ENCODE results near the gene DCTN4. TPM values are rescaled to one million over a fixed set of nuclear protein-coding genes. Genes with fewer than 3 reads are reported as not detected.

The DCTN4 gene
- total RNA-seq, 2 experiments from 2014 or later: 38.7 to 45.6 TPM

- peak overlapping the region; percentile 69 for H3K4me3 Mint-ChIP-seq
- DNase-seq: peak; percentile 30
- H3K9me3 Mint-ChIP-seq: no peaks in the 10 kb centered on the region
- POLR2A ChIA-PET: no interaction called here
- H3K36me3 Mint-ChIP-seq (ENCODE audit: low read depth): no peaks in the 10 kb centered on the region
- peak overlapping the region; percentile 11 for H3K27ac Mint-ChIP-seq
- H3K27me3 Mint-ChIP-seq: peaks cover 24% of the 10 kb centered on the region
- CTCF ChIA-PET: interaction anchor here (0.8 to 2.0 kb wide), 4 partner anchors 10 to 64 kb away, joined by 3 to 5 read pairs (median 4); partner anchors contain the start of gene RBM22
- H3K4me1 Mint-ChIP-seq: peaks cover 8% of the 10 kb centered on the region
These were observed 86.5 kb downstream of the DCTN4 start for GRCh38 chr5:150672237-150672883.

GRCh38 chr5:150671509-150672236 is 87.1 kb downstream of the DCTN4 start:
- Mint-ChIP-seq H3K36me3 (ENCODE audit: low read depth) (no peaks in the 10 kb centered on the region), H3K4me1 (peaks cover 8% of the 10 kb centered on the region), H3K9me3 (no peaks in the 10 kb centered on the region), H3K4me3 (peak overlapping the region; percentile 69), H3K27me3 (peaks cover 24% of the 10 kb centered on the region), H3K27ac (peak overlapping the region; percentile 11)
- ChIA-PET POLR2A (no interaction called here), CTCF (interaction anchor here (0.8 to 2.0 kb wide), 6 partner anchors 9 to 173 kb away, joined by 3 to 5 read pairs (median 4); partner anchors contain the start of gene RBM22)
- DNase-seq: no peak

- no peak for DNase-seq
- H3K4me1 Mint-ChIP-seq: peaks cover 8% of the 10 kb centered on the region
- peaks cover 24% of the 10 kb centered on the region for H3K27me3 Mint-ChIP-seq
- POLR2A ChIA-PET: no interaction called here
- no peak overlapping the region for H3K27ac Mint-ChIP-seq
- H3K9me3 Mint-ChIP-seq: no peaks in the 10 kb centered on the region
- H3K36me3 Mint-ChIP-seq (ENCODE audit: low read depth): no peaks in the 10 kb centered on the region
- peak overlapping the region; percentile 28 for H3K4me3 Mint-ChIP-seq
- CTCF ChIA-PET: interaction anchor here (1.1 to 1.8 kb wide), 3 partner anchors 12 to 172 kb away, joined by 3 to 5 read pairs (median 4); no protein-coding TSS in a partner anchor
These were observed 87.9 kb downstream of the DCTN4 start for GRCh38 chr5:150670948-150671310.

GRCh38 chr5:150670275-150670947 is 88.4 kb downstream of the DCTN4 start:
- ChIA-PET POLR2A (no interaction called here), CTCF (interaction anchor here (1.1 to 1.8 kb wide), 3 partner anchors 11 to 171 kb away, joined by 3 to 5 read pairs (median 4); no protein-coding TSS in a partner anchor)
- no peaks in the 10 kb centered on the region for H3K9me3 Mint-ChIP-seq

GRCh38 chr5:150665044-150665443 is 93.8 kb downstream of the DCTN4 start:
- POLR2A ChIA-PET: no interaction called here
- H3K27me3 Mint-ChIP-seq: peaks cover 8% of the 10 kb centered on the region

More at GRCh38 chr5:150670275-150670947, 88.4 kb downstream of the DCTN4 start:
- H3K36me3 Mint-ChIP-seq (ENCODE audit: low read depth): no peaks in the 10 kb centered on the region
- H3K27me3 Mint-ChIP-seq: peaks cover 24% of the 10 kb centered on the region
- no peak for DNase-seq
- no peak overlapping the region for H3K27ac Mint-ChIP-seq
- peaks cover 8% of the 10 kb centered on the region for H3K4me1 Mint-ChIP-seq
- peak overlapping the region; percentile 28 for H3K4me3 Mint-ChIP-seq

GRCh38 chr5:150663936-150664335 is 94.9 kb downstream of the DCTN4 start:
- Mint-ChIP-seq H3K27ac (no peak overlapping the region), H3K36me3 (ENCODE audit: low read depth) (no peaks in the 10 kb centered on the region), H3K4me1 (no peaks in the 10 kb centered on the region), H3K27me3 (peaks cover 6% of the 10 kb centered on the region), H3K9me3 (no peaks in the 10 kb centered on the region), H3K4me3 (no peak overlapping the region)
- CTCF ChIA-PET: interaction anchor here (0.6 to 1.3 kb wide), 9 partner anchors 10 to 1138 kb away, joined by 3 to 5 read pairs (median 3); partner anchors contain the start of gene RBM22
- DNase-seq: no peak
- POLR2A ChIA-PET: interaction anchor here (0.6 to 0.7 kb wide), 2 partner anchors 104 to 115 kb away, joined by 4 to 5 read pairs; partner anchors contain the start of gene SMIM3

More at GRCh38 chr5:150665044-150665443, 93.8 kb downstream of the DCTN4 start:
- CTCF ChIA-PET: interaction anchor here (0.7 to 1.3 kb wide), 2 partner anchors 9 to 120 kb away, joined by 4 to 5 read pairs; no protein-coding TSS in a partner anchor
- no peak for DNase-seq
- Mint-ChIP-seq H3K4me3 (no peak overlapping the region), H3K4me1 (no peaks in the 10 kb centered on the region), H3K9me3 (no peaks in the 10 kb centered on the region), H3K36me3 (ENCODE audit: low read depth) (no peaks in the 10 kb centered on the region), H3K27ac (no peak overlapping the region)

GRCh38 chr5:150662731-150663516 is 95.9 kb downstream of the DCTN4 start:
- POLR2A ChIA-PET: interaction anchor here (0.7 kb wide), 1 partner anchor 103 kb away, joined by 5 read pairs; no protein-coding TSS in a partner anchor
- no peaks in the 10 kb centered on the region for H3K4me1 Mint-ChIP-seq
- no peaks in the 10 kb centered on the region for H3K36me3 Mint-ChIP-seq (ENCODE audit: low read depth)
- H3K27ac Mint-ChIP-seq: no peak overlapping the region
- H3K27me3 Mint-ChIP-seq: peaks cover 6% of the 10 kb centered on the region
- CTCF ChIA-PET: interaction anchor here (0.6 to 1.3 kb wide), 8 partner anchors 9 to 1139 kb away, joined by 3 to 4 read pairs (median 3); no protein-coding TSS in a partner anchor
- no peaks in the 10 kb centered on the region for H3K9me3 Mint-ChIP-seq
- no peak for DNase-seq
- H3K4me3 Mint-ChIP-seq: no peak overlapping the region

- peaks cover 4% of the 10 kb centered on the region for H3K4me1 Mint-ChIP-seq
- no peaks in the 10 kb centered on the region for H3K9me3 Mint-ChIP-seq
- ChIA-PET CTCF (interaction anchor here (0.6 to 1.7 kb wide), 5 partner anchors 9 to 211 kb away, joined by 3 read pairs; no protein-coding TSS in a partner anchor), POLR2A (interaction anchor here (0.6 kb wide), 1 partner anchor 27 kb away, joined by 3 read pairs; no protein-coding TSS in a partner anchor)
- peaks cover 6% of the 10 kb centered on the region for H3K27me3 Mint-ChIP-seq
- no peak overlapping the region for H3K27ac Mint-ChIP-seq
- no peak overlapping the region for H3K4me3 Mint-ChIP-seq
- H3K36me3 Mint-ChIP-seq (ENCODE audit: low read depth): no peaks in the 10 kb centered on the region
- DNase-seq: no peak
These were observed 96.8 kb downstream of the DCTN4 start for GRCh38 chr5:150661821-150662596.

- no peak within 1 kb of the TSS for H3K4me3 Mint-ChIP-seq
- H3K4me1 Mint-ChIP-seq: peaks cover 4% of the 10 kb centered on the region
- no peaks in the 10 kb centered on the region for H3K36me3 Mint-ChIP-seq (ENCODE audit: low read depth)
- ChIA-PET CTCF (interaction anchor here (0.6 to 1.7 kb wide), 2 partner anchors 39 to 210 kb away, joined by 3 read pairs; no protein-coding TSS in a partner anchor), POLR2A (interaction anchor here (0.6 kb wide), 1 partner anchor 28 kb away, joined by 3 read pairs; no protein-coding TSS in a partner anchor)
- no peak for DNase-seq
- H3K27ac Mint-ChIP-seq: no peak within 1 kb of the TSS
- H3K27me3 Mint-ChIP-seq: peaks cover 6% of the 10 kb centered on the region
- H3K9me3 Mint-ChIP-seq: no peaks in the 10 kb centered on the region
These were observed 97.7 kb downstream of the DCTN4 start, which contains the start of gene MYOZ3 for GRCh38 chr5:150661086-150661485. MYOZ3 (plus strand) TSS chr5:150661251; CDS start chr5:150662942, 1,691 bp downstream.

GRCh38 chr5:150660108-150660831 is 98.5 kb downstream of the DCTN4 start:
- H3K36me3 Mint-ChIP-seq (ENCODE audit: low read depth): no peaks in the 10 kb centered on the region
- no peak overlapping the region for H3K27ac Mint-ChIP-seq
- peaks cover 7% of the 10 kb centered on the region for H3K4me1 Mint-ChIP-seq
- ChIA-PET CTCF (interaction anchor here (1.7 kb wide), 1 partner anchor 40 kb away, joined by 3 read pairs; no protein-coding TSS in a partner anchor), POLR2A (no interaction called here)
- H3K9me3 Mint-ChIP-seq: no peaks in the 10 kb centered on the region
- H3K4me3 Mint-ChIP-seq: no peak overlapping the region
- DNase-seq: no peak
- H3K27me3 Mint-ChIP-seq: peaks cover 6% of the 10 kb centered on the region
